Measurements from ENCODE around the gene ZSWIM1.

DNA sequence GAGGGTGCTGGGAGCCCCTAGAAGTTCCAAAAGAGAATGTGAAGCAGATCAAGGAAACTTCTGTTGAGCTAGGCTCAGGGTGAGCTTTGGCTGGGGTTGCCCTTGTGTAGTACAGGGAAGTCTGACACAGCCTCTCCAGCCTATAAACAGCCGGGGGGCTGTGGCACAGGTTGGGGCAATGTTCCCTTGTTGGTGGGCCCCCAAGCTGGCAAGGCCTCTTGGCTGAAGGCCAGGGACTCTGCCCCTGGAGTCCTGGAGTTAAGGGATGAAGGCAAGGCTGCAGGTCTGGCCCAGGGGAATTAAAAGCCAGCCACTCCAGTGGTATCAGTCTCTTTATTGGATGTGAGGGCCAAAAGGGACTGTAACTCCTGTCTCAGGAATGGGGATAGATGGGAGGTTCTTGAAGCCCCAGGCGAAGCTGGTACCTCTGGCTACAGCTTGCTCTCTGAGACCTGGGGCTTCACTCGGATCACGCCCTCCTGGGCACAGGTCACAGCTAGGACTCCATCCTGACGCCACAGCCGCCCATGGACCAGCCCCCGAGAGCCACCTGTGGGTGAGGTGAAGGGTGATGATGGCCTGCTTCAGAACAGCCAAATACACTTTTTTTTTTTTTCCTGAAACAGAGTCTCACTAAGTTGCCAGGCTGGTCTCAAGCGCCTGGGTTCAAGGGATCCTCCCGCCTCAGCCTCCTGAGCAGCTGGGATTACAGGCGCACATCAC lies 39.5 kb upstream of the ZSWIM1 start:
- TF ChIP-seq MAX (IDR thresholded peaks at IDR 0.05) (no peak), EP300 (IDR thresholded peaks at IDR 0.05; ENCODE audit: borderline replicate concordance) (no peak), CREB1 (IDR thresholded peaks at IDR 0.05; ENCODE audit: low read depth) (no peak), TAF1 (IDR thresholded peaks at IDR 0.05; ENCODE audit: low read depth) (no peak), FOXM1 (IDR thresholded peaks at IDR 0.05; ENCODE audit: borderline replicate concordance, low read depth) (no peak), RAD21 (IDR thresholded peaks at IDR 0.05; ENCODE audit: low read depth) (no peak), YY1 (IDR thresholded peaks at IDR 0.05; ENCODE audit: low read depth) (no peak), ZBTB7A (IDR thresholded peaks at IDR 0.05; ENCODE audit: low read depth) (no peak), TCF12 (IDR thresholded peaks at IDR 0.05; ENCODE audit: low read depth) (no peak), NFIC (IDR thresholded peaks at IDR 0.05) (no peak), CEBPB (IDR thresholded peaks at IDR 0.05) (no peak), TEAD4 (IDR thresholded peaks at IDR 0.05) (no peak)
- TF ChIP-seq, protein P1, sequence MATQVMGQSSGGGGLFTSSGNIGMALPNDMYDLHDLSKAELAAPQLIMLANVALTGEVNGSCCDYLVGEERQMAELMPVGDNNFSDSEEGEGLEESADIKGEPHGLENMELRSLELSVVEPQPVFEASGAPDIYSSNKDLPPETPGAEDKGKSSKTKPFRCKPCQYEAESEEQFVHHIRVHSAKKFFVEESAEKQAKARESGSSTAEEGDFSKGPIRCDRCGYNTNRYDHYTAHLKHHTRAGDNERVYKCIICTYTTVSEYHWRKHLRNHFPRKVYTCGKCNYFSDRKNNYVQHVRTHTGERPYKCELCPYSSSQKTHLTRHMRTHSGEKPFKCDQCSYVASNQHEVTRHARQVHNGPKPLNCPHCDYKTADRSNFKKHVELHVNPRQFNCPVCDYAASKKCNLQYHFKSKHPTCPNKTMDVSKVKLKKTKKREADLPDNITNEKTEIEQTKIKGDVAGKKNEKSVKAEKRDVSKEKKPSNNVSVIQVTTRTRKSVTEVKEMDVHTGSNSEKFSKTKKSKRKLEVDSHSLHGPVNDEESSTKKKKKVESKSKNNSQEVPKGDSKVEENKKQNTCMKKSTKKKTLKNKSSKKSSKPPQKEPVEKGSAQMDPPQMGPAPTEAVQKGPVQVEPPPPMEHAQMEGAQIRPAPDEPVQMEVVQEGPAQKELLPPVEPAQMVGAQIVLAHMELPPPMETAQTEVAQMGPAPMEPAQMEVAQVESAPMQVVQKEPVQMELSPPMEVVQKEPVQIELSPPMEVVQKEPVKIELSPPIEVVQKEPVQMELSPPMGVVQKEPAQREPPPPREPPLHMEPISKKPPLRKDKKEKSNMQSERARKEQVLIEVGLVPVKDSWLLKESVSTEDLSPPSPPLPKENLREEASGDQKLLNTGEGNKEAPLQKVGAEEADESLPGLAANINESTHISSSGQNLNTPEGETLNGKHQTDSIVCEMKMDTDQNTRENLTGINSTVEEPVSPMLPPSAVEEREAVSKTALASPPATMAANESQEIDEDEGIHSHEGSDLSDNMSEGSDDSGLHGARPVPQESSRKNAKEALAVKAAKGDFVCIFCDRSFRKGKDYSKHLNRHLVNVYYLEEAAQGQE (IDR thresholded peaks at IDR 0.05; ENCODE audit: low read depth), result no peak
